Glomerular visceral epithelial cell (primary cell): ENCODE results near the gene RHOT1.
A peak's percentile ranks its signal among the peaks of the same experiment; 100 is the strongest.
"Not testable (repeated sequence)": the region's sequence is repeated elsewhere in the genome, so short reads cannot be mapped to it uniquely, and the experiment has no call there.

Experiments used
- DNase-seq: peaks from one replicate; pipeline ENCODE4 v3.0.0-alpha.2; 2016; ENCODE audit errors: extremely low spot score

RHOT1 gene

GRCh38 chr17:32159586-32160438 is 17.5 kb downstream of the RHOT1 start:
- DNase-seq = peak; percentile 34

- no peak for DNase-seq
These were observed 18.2 kb downstream of the RHOT1 start for GRCh38 chr17:32160526-32160925.

- DNase-seq = peak; percentile 97
These were observed 18.7 kb downstream of the RHOT1 start for GRCh38 chr17:32161029-32161428.

GRCh38 chr17:32161506-32162365 is 19.4 kb downstream of the RHOT1 start:
- peak; percentile 98 for DNase-seq

- no peak for DNase-seq
These were observed 32.6 kb downstream of the RHOT1 start for GRCh38 chr17:32174889-32175288.

- not testable (repeated sequence) for DNase-seq
These were observed 36.4 kb downstream of the RHOT1 start for GRCh38 chr17:32178679-32179078.

GRCh38 chr17:32179103-32179502 is 36.8 kb downstream of the RHOT1 start:
- not testable (repeated sequence) for DNase-seq

- not testable (repeated sequence) for DNase-seq
These were observed 37.2 kb downstream of the RHOT1 start for GRCh38 chr17:32179526-32179925.

GRCh38 chr17:32180262-32180661 is 38.0 kb downstream of the RHOT1 start:
- DNase-seq = not testable (repeated sequence)

- DNase-seq = no peak
These were observed 43.6 kb downstream of the RHOT1 start for GRCh38 chr17:32185875-32186274.

- no peak for DNase-seq
These were observed 45.0 kb downstream of the RHOT1 start for GRCh38 chr17:32187271-32187670.

- DNase-seq = no peak
These were observed 47.0 kb downstream of the RHOT1 start for GRCh38 chr17:32189343-32189742.

- DNase-seq = no peak
These were observed 49.0 kb downstream of the RHOT1 start for GRCh38 chr17:32191306-32191705.

- DNase-seq = no peak
These were observed 50.1 kb downstream of the RHOT1 start for GRCh38 chr17:32192379-32192778.

GRCh38 chr17:32197987-32198386 is 55.7 kb downstream of the RHOT1 start:
- no peak for DNase-seq

- DNase-seq = no peak
These were observed 64.6 kb downstream of the RHOT1 start for GRCh38 chr17:32206861-32207260.

- DNase-seq = no peak
These were observed 66.1 kb downstream of the RHOT1 start for GRCh38 chr17:32208436-32208835.

GRCh38 chr17:32209608-32210007 is 67.3 kb downstream of the RHOT1 start:
- DNase-seq = no peak

GRCh38 chr17:32211671-32212070 is 69.4 kb downstream of the RHOT1 start:
- DNase-seq = no peak

- no peak for DNase-seq
These were observed 73.4 kb downstream of the RHOT1 start for GRCh38 chr17:32215696-32216095.

GRCh38 chr17:32222621-32223020 is 80.3 kb downstream of the RHOT1 start:
- peak; percentile 29 for DNase-seq

- no peak for DNase-seq
These were observed 81.4 kb downstream of the RHOT1 start for GRCh38 chr17:32223703-32224102.

GRCh38 chr17:32226886-32227285 is 84.6 kb downstream of the RHOT1 start:
- no peak for DNase-seq
